OCI-LY1 (cell line): ENCODE results near the gene KBTBD8.

Experiments
- CTCF ChIP-seq: fragments of 200-600 bp; sonication (generic), shearing (Covaris generic); IDR thresholded peaks from 2 replicates; pipeline ENCODE4 v1.5.1; 2017; ENCODE audit warnings: mild to moderate bottlenecking, antibody characterized with exemption, low read length, moderate library complexity, mixed read lengths
- EZH2 ChIP-seq: fragments of 200-600 bp; sonication (generic), shearing (Covaris generic); IDR thresholded peaks from 2 replicates; pipeline ENCODE4 v1.8.0; 2017; ENCODE audit warnings: borderline replicate concordance, mixed run types, mild to moderate bottlenecking, antibody characterized with exemption, low read length, moderate library complexity, mixed read lengths

- TF ChIP-seq CTCF (no peak), EZH2 (no peak)
These were observed 46.2 kb downstream of the KBTBD8 start for GRCh38 chr3:67044295-67044694.
